Kidney (tissue), 14 donors: ENCODE measurements around the gene SAXO2. TPM values are rescaled to one million over a fixed set of nuclear protein-coding genes. Genes with fewer than 3 reads are reported as not detected.
"Not testable (repeated sequence)": the region's sequence is repeated elsewhere in the genome, so short reads cannot be mapped to it uniquely, and the experiment has no call there.

Experiments
- DNase-seq, 5 donors: peaks; one replicate each; pipeline ENCODE4 v3.0.0-alpha.2; 2013 to 2020
- FAIRE-seq: peaks from 2 replicates; lab custom pipeline; 2012; peaks lifted over from hg19 to GRCh38; lab: Jason Lieb, UNC
- H3K27ac ChIP-seq, 2 donors: one replicate each; pipeline ENCODE4 v1.7.0; 2013; ENCODE audit warnings: low read depth in 2 of 2, low read length in 2 of 2, inconsistent platforms in 1 of 2
- H3K27me3 ChIP-seq: one replicate; pipeline ENCODE4 v1.7.1; 2013; ENCODE audit warnings: low read length, inconsistent platforms; ENCODE audit not compliant: control insufficient read depth, insufficient read depth
- H3K36me3 ChIP-seq, 3 donors: one replicate each; pipeline versions ENCODE4 v1.7.0 to v1.7.1; 2013; ENCODE audit warnings: low read length in 3 of 3, control low read depth in 1 of 3, inconsistent platforms in 1 of 3; ENCODE audit not compliant: insufficient read depth in 3 of 3, control insufficient read depth in 2 of 3
- H3K4me1 ChIP-seq, 3 donors: one replicate each; pipeline versions ENCODE4 v1.7.0 to v1.7.1; 2013; ENCODE audit warnings: low read length in 3 of 3, inconsistent platforms in 1 of 3, low read depth in 1 of 3; ENCODE audit not compliant: control insufficient read depth in 2 of 3, insufficient read depth in 2 of 3
- H3K4me3 ChIP-seq, 3 donors: one replicate each; pipeline versions ENCODE4 v1.7.0 to v1.8.1; 2013; ENCODE audit warnings: low read length in 3 of 3, control low read depth in 1 of 3, inconsistent platforms in 1 of 3
- H3K9ac ChIP-seq, 3 donors: one replicate each; pipeline versions ENCODE4 v1.7.0 to v1.7.1; 2013; ENCODE audit warnings: low read length in 3 of 3, control low read depth in 1 of 3, inconsistent platforms in 1 of 3
- H3K9me3 ChIP-seq, 3 donors: one replicate each; pipeline versions ENCODE4 v1.7.0 to v1.7.1; 2013; ENCODE audit warnings: low read length in 3 of 3, control low read depth in 1 of 3, inconsistent platforms in 1 of 3; ENCODE audit not compliant: control insufficient read depth in 2 of 3, insufficient read depth in 1 of 3
- CTCF ChIP-seq: IDR thresholded peaks from 3 replicates; pipeline ENCODE4 v1.5.1; 2012; ENCODE audit warnings: mild to moderate bottlenecking, moderate library complexity, borderline replicate concordance; ENCODE audit not compliant: insufficient read depth; ENCODE audit errors: extremely low read depth
- intact Hi-C: fragments of 100-400 bp; cut with DNase I; formaldehyde crosslinking; loops from one replicate; pipeline ENCODE4 v1.11.1; 2022
- polyA plus RNA-seq: library from polyadenylated mRNA; stranded (reverse); fragments of 350-450 nt; fragmentation: Illumina TruSeq; extraction: RNeasy Lipid Tissue Mini Kit (QIAGEN cat#74804); gene quantifications from one replicate; pipeline ENCODE4 v1.2.3, GENCODE V29; 2014; ENCODE audit warnings: low read depth, low replicate concordance; ENCODE audit not compliant: insufficient read depth
- total RNA-seq: library from RNA; stranded (reverse); fragmentation: NEBNext Ultra II Directional; extraction: Animal tissue kit (Norgen Biotek cat#: 25700); gene quantifications from one replicate; pipeline ENCODE4 v1.2.1, GENCODE V29; 2021
- donor health status: control.
- donor health status: control.
- donor health status: control.
- donor health status: control.
- donor health status: control.
- donor health status: DM: yes; HTN: yes; CAD: no.
- donor health status: Normal renal cell carcinoma (clear cell type).

Gene SAXO2
- total and polyA plus RNA-seq, 2 donors from 2014 or later = 3.2 to 5.1 TPM

- H3K4me1 ChIP-seq = no peaks in the 10 kb centered on the region
- peaks cover 0 to 6% (median 3%) of the 10 kb centered on the region in 3 donors for H3K36me3 ChIP-seq
- no peak for DNase-seq
- H3K9ac ChIP-seq = no peak overlapping the region
- TF ChIP-seq CTCF = no peak
- intact Hi-C loops = no loop called here
- H3K4me3 ChIP-seq = no peak overlapping the region
- no peak for FAIRE-seq
- H3K9me3 ChIP-seq = no peaks in the 10 kb centered on the region
- H3K27ac ChIP-seq = no peak overlapping the region
- no peaks in the 10 kb centered on the region for H3K27me3 ChIP-seq
Measured at GRCh38 chr15:82231233-82231632, 31.4 kb upstream of the SAXO2 start.

- Histone ChIP-seq H3K9ac (no peak overlapping the region), H3K4me3 (no peak overlapping the region), H3K27ac (no peak overlapping the region), H3K4me1 (no peaks in the 10 kb centered on the region), H3K36me3 (peaks cover 0 to 4% (median 3%) of the 10 kb centered on the region in 3 donors), H3K27me3 (no peaks in the 10 kb centered on the region), H3K9me3 (no peaks in the 10 kb centered on the region)
- intact Hi-C loops = no loop called here
- no peak for FAIRE-seq
- no peak for DNase-seq
- TF ChIP-seq CTCF = no peak
Measured at GRCh38 chr15:82231842-82232241, 30.8 kb upstream of the SAXO2 start.

- H3K27me3 ChIP-seq, DNase-seq, H3K4me3 ChIP-seq, H3K4me1 ChIP-seq, FAIRE-seq, H3K27ac ChIP-seq, H3K9me3 ChIP-seq, H3K9ac ChIP-seq, intact Hi-C loops: not testable (repeated sequence)
- peaks cover 0 to 13% (median 2%) of the 10 kb centered on the region in 3 donors for H3K36me3 ChIP-seq
Measured at GRCh38 chr15:82237944-82238534, 24.6 kb upstream of the SAXO2 start.

- no peaks in the 10 kb centered on the region for H3K27me3 ChIP-seq
Measured at GRCh38 chr15:82239685-82240391, 22.8 kb upstream of the SAXO2 start.

GRCh38 chr15:82241836-82242499, 20.6 kb upstream of the SAXO2 start:
- H3K9ac ChIP-seq, intact Hi-C loops, FAIRE-seq, H3K27me3 ChIP-seq, DNase-seq, H3K4me3 ChIP-seq, H3K27ac ChIP-seq, H3K4me1 ChIP-seq, H3K9me3 ChIP-seq: not testable (repeated sequence)
- peaks cover 0 to 13% (median 2%) of the 10 kb centered on the region in 3 donors for H3K36me3 ChIP-seq

More at GRCh38 chr15:82239685-82240391, 22.8 kb upstream of the SAXO2 start:
- Histone ChIP-seq H3K4me3 (no peak overlapping the region), H3K9me3 (no peaks in the 10 kb centered on the region), H3K27ac (no peak overlapping the region), H3K36me3 (peaks cover 0 to 13% (median 2%) of the 10 kb centered on the region in 3 donors), H3K4me1 (no peaks in the 10 kb centered on the region), H3K9ac (no peak overlapping the region)
- no peak for FAIRE-seq
- no peak for DNase-seq
- no peak for TF ChIP-seq CTCF
- intact Hi-C loops = no loop called here
